ENCODE data around the gene RXFP2.

- TF ChIP-seq BHLHE40 (IDR thresholded peaks at IDR 0.05; ENCODE audit: borderline replicate concordance in 1 of 2, low read depth in 2 of 2, low read length in 1 of 2): no peak
- TF ChIP-seq CTCF (IDR thresholded peaks at IDR 0.05 in 2 of 3, conservative IDR thresholded peaks at IDR 0.05 in 1 of 3; ENCODE audit: control insufficient read depth in 2 of 3, extremely low read depth in 1 of 3, insufficient read depth in 1 of 3, low read depth in 3 of 3, low read length in 3 of 3): no peak
Observed at GRCh38 chr13:31772231-31772630, 32.9 kb downstream of the RXFP2 start.
